Measurements from ENCODE around the gene ZPBP. TPM values are rescaled to one million over a fixed set of nuclear protein-coding genes. Genes with fewer than 3 reads are reported as not detected.
"Not testable (repeated sequence)": the region's sequence is repeated elsewhere in the genome, so short reads cannot be mapped to it uniquely, and the experiment has no call there.

The ZPBP gene
- total RNA-seq, 2 donors from 2014 or later: not detected

DNA sequence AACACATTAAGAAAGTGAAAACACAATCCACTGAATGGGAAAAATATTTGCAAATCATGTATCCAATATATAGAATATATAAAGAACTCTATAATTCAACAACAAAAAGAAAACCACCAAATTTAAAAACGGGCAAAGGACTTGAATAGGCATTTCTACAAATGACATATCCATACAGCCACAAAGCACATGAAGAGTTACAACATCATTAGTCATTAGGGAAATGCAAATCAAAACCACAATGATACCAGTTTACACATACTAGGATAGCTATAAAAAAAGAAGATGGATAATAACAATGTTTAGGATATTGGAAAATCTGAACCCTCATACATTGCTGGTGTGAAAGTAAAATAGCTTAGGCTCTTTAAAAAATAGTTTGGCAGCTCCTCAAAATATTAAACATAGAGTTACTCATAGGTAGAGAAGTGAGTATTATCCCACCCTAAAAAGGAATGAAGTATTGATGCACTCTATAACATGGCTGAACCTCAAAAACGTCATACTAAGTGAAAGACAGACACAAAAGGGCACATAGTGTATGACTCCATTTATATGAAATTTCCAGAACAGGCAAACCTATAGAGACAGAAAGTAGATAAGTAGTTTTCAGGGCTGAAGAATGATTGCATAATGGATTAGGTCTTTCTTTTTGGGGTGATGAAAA, 4.5 kb downstream of the ZPBP start:
- Mint-ChIP-seq H3K4me3 (no peak overlapping the region), H3K4me1 (ENCODE audit: low read depth) (peaks cover 13% of the 10 kb centered on the region), H3K9me3 (peaks cover 2 to 4% of the 10 kb centered on the region in 2 donors), H3K27me3 (ENCODE audit: low read depth) (no peaks in the 10 kb centered on the region), H3K36me3 (ENCODE audit: insufficient read depth in 2 of 2) (peaks cover 2 to 3% of the 10 kb centered on the region in 2 donors), H3K27ac (no peak overlapping the region)
- DNase-seq (no peak), ATAC-seq (replicated peaks in 1 of 2) (peak; percentile 31 to 52)

DNA sequence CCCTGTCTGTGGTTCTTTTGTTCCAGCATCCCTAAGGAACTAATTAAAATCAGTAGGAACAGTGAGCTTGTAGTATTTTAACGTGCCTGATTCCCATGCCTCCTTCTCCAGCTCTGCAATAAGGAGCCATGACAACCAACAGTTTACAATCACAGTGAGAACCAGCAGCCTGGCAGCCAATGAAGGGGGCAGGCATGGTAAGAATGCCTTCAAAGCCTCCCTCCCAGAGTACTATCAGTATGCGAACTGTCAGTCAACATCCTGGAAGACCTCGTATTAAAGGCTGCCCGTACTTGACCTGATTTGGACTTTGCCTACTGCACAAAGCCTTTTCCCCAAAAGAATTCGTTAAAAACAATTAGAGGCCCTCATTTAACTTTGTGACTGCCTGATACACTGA, 7.7 kb downstream of the ZPBP start:
- DNase-seq (no peak), ATAC-seq (replicated peaks in 1 of 2) (no peak)
- H3K27ac Mint-ChIP-seq: no peak overlapping the region
- no peak overlapping the region for H3K4me3 Mint-ChIP-seq
- H3K4me1 Mint-ChIP-seq (ENCODE audit: low read depth): no peaks in the 10 kb centered on the region
- H3K36me3 Mint-ChIP-seq (ENCODE audit: insufficient read depth in 2 of 2): peaks cover 0 to 2% of the 10 kb centered on the region in 2 donors
- H3K9me3 Mint-ChIP-seq: peaks cover 0 to 2% of the 10 kb centered on the region in 2 donors
- peaks cover 5% of the 10 kb centered on the region for H3K27me3 Mint-ChIP-seq (ENCODE audit: low read depth)

DNA sequence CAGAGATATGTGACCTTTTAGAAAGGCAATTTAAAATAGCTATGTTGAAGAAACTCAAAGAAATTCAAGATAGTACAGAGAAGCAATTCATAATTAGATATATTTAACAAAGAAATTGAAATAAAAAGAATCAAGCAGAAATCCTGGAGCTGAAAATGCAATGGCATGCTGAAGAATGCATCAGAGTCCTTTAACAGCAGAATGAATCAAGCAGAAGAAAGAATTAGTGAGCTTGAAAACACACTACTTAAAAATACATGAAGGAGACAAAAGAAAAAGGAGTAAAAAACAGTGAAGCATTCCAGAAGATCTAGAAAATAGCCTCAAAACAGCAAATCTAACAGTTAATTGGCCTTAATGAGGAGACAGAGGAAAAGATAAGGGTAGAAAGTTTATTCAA, 20.0 kb downstream of the ZPBP start:
- Mint-ChIP-seq H3K36me3 (ENCODE audit: insufficient read depth in 2 of 2) (peaks cover 12 to 16% of the 10 kb centered on the region in 2 donors), H3K4me3 (no peak overlapping the region), H3K4me1 (ENCODE audit: low read depth) (peaks cover 19% of the 10 kb centered on the region), H3K9me3 (peaks cover 7 to 9% of the 10 kb centered on the region in 2 donors), H3K27ac (no peak overlapping the region), H3K27me3 (ENCODE audit: low read depth) (peaks cover 12% of the 10 kb centered on the region)
- DNase-seq: no peak
- no peak for ATAC-seq (replicated peaks in 1 of 2)

DNA sequence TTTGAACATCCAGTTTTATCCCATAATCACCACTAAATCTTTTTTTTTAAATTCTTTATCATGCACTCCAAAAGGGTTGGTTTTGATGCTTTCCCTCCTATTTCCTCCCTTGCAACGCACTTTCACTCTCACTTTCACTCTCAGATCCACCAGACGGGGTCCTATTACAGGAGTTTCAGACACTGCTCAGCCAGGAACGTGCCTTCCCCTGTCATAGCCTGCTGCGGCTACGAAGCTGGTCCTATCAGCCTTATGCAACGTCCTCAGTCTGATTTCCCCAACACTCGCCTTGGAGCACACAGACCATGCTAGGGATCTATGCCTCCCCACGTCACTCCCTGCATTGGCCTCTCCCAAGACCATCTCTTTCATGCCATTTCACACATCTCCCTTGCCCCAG, 23.4 kb downstream of the ZPBP start:
- peak overlapping the region; percentile 93 to 99 for H3K4me3 Mint-ChIP-seq
- peaks cover 19% of the 10 kb centered on the region for H3K4me1 Mint-ChIP-seq (ENCODE audit: low read depth)
- peak; percentile 22 to 29 for DNase-seq
- H3K27ac Mint-ChIP-seq: peak overlapping the region; percentile 63
- peak; percentile 66 to 85 for ATAC-seq (replicated peaks in 1 of 2)
- H3K27me3 Mint-ChIP-seq (ENCODE audit: low read depth): no peaks in the 10 kb centered on the region
- H3K36me3 Mint-ChIP-seq (ENCODE audit: insufficient read depth in 2 of 2): peaks cover 12 to 19% of the 10 kb centered on the region in 2 donors
- H3K9me3 Mint-ChIP-seq: peaks cover 7 to 9% of the 10 kb centered on the region in 2 donors

DNA sequence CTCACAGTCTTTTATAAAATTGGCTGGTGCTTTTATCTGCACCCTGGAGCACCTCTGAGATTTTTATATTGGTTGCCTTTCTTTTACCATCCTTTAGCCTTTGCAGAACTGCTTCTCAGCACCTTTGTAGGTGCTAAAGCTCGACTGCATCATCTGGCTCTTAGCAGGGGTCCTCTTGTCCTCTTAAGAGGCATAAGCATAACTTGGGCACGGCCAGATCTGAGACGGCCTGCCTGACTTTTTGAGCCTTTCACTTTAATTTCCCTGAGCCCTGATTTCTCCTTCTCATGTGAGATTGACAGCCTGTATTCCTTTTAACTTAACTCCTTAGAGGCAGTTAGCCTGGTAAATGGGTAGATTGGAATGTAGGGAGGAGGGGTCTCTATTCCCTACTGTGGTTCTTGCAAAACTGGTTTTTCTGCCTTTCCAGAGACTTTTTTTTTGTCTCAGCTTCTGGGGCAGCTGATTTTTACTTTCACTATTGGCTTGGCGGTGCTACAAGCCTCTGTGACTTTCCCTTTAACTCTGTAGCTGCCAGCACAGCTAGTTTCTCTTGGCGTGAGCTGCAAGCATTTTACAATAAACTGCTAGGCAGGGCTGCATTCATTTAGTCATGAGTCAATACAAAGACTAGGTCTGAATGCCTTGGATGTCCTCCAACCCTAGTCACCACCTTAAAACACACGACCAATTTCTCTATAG, 24.0 kb downstream of the ZPBP start:
- Mint-ChIP-seq H3K4me1 (ENCODE audit: low read depth) (peaks cover 19% of the 10 kb centered on the region), H3K9me3 (peaks cover 7 to 9% of the 10 kb centered on the region in 2 donors), H3K4me3 (peak overlapping the region; percentile 93 to 99), H3K36me3 (ENCODE audit: insufficient read depth in 2 of 2) (peaks cover 13 to 20% of the 10 kb centered on the region in 2 donors), H3K27me3 (ENCODE audit: low read depth) (no peaks in the 10 kb centered on the region), H3K27ac (peak overlapping the region; percentile 63)
- peak; percentile 26 to 29 for DNase-seq
- peak; percentile 74 to 77 for ATAC-seq (replicated peaks in 1 of 2)

DNA sequence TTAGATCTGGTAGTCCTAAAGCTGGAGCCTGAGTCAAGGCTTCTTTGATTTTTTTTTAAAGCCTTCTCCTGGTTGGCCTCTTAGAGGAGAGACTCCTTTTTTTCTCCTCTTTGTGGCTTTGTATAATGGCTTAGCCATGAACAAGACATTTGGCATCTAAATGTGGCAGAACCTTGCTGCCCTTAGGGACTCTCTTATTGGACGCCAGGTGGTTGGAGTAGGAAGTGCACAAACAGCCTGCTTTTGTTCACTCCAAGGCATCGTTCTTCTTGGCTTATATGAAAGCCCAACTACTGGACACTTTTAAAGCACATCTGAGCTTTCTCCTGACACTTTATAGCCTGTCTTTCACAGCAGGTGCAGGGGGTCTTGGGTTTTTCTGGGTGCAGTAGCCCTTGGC, 25.0 kb downstream of the ZPBP start:
- Mint-ChIP-seq H3K4me3 (peak overlapping the region; percentile 93 to 99), H3K27ac (no peak overlapping the region), H3K4me1 (ENCODE audit: low read depth) (peaks cover 19% of the 10 kb centered on the region), H3K27me3 (ENCODE audit: low read depth) (no peaks in the 10 kb centered on the region), H3K9me3 (peaks cover 2 to 6% of the 10 kb centered on the region in 2 donors), H3K36me3 (ENCODE audit: insufficient read depth in 2 of 2) (peaks cover 10 to 19% of the 10 kb centered on the region in 2 donors)
- ATAC-seq (replicated peaks in 1 of 2): peak in 1 of 2 donors; percentile 58
- peak; percentile 17 to 30 for DNase-seq

DNA sequence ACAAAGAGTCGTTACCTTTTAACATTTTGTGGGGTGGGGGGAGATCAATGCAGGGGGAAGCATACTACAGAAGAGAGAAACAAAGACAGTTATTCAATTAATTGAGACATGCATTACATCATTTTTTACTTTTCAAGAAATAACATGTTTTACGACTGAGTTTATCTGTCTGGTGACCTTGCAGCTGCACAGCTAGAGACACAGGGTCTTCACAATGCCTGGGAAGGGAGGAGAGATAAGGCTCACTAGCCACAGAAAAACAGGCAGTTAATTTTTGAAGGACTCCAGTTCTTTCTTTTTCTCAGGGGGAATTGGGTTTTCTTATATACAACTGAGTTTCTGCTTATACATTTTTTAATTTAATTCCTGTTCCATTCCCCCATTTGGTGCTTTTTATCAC, 30.1 kb downstream of the ZPBP start:
- peaks cover 3 to 9% of the 10 kb centered on the region in 2 donors for H3K36me3 Mint-ChIP-seq (ENCODE audit: insufficient read depth in 2 of 2)
- H3K4me3 Mint-ChIP-seq: no peak overlapping the region
- no peaks in the 10 kb centered on the region for H3K4me1 Mint-ChIP-seq (ENCODE audit: low read depth)
- ATAC-seq (replicated peaks in 1 of 2): no peak
- H3K9me3 Mint-ChIP-seq: peaks cover 0 to 3% of the 10 kb centered on the region in 2 donors
- H3K27ac Mint-ChIP-seq: no peak overlapping the region
- H3K27me3 Mint-ChIP-seq (ENCODE audit: low read depth): no peaks in the 10 kb centered on the region
- no peak for DNase-seq

DNA sequence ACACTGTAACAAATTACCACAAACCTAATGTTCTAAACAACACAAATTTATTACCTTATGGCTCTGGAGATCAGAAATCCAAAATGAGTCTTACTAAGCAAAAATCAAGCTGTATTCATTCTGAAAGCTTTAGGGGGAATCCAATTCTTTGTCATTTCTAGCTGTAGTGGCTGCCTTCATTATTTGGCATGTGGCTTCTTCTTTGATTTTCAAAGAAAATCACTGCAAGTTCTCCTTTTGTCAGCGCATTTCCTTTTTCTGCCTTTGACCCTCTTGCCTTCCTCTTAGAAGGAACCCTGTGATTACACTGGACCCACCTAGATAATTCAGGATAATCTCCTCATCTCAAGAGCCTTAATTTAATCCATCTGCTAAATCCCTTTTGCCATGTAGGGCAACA, 36.9 kb downstream of the ZPBP start:
- Mint-ChIP-seq H3K27me3 (ENCODE audit: low read depth) (peaks cover 8% of the 10 kb centered on the region), H3K9me3 (no peaks in the 10 kb centered on the region), H3K4me1 (ENCODE audit: low read depth) (peaks cover 8% of the 10 kb centered on the region), H3K27ac (no peak overlapping the region), H3K36me3 (ENCODE audit: insufficient read depth in 2 of 2) (no peaks in the 10 kb centered on the region), H3K4me3 (no peak overlapping the region)
- DNase-seq: no peak
- peak in 1 of 2 donors; percentile 32 for ATAC-seq (replicated peaks in 1 of 2)

DNA sequence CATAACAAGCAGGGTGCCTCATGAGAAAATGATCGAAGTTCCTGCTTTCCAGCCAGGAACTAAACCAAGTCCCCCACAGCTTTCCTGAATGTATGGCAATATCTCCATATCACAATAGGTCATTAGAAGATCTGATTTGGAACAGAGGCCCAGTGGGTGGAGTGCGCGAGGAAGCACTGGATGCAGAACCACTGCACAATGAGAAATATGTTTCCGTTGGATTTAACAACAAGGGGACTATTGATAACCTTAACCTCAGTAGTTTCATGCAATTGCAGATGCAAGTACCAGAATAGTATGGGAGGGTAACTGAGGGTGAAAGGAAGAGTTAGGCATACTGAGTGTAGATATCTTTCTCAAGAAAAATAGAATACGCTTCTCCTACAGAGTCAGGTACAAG, 45.3 kb downstream of the ZPBP start:
- H3K36me3 Mint-ChIP-seq (ENCODE audit: insufficient read depth in 2 of 2): peaks cover 4 to 6% of the 10 kb centered on the region in 2 donors
- no peak for DNase-seq
- no peak overlapping the region for H3K27ac Mint-ChIP-seq
- H3K9me3 Mint-ChIP-seq: peaks cover 7 to 10% of the 10 kb centered on the region in 2 donors
- no peaks in the 10 kb centered on the region for H3K4me1 Mint-ChIP-seq (ENCODE audit: low read depth)
- H3K27me3 Mint-ChIP-seq (ENCODE audit: low read depth): peaks cover 10% of the 10 kb centered on the region
- no peak for ATAC-seq (replicated peaks in 1 of 2)
- no peak overlapping the region for H3K4me3 Mint-ChIP-seq

DNA sequence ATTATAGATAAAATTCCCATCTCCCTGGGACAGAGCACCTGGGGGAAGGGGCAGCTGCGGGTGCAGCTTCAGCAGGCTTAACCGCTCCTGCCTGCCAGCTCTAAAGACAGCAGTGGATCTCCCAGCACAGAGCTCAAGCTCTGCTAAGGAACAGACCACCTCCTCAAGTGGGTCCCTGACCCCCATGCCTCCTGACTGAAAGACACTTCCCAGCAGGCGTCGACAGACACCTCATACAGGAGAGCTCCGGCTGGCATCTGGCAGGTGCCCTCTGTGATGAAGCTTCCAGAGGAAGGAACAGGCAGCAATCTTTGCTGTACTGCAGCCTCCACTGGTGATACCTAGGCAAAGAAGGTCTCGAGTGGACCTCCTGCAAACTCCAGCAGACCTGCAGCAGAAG, 51.9 kb downstream of the ZPBP start:
- H3K4me1 Mint-ChIP-seq (ENCODE audit: low read depth); ATAC-seq (replicated peaks in 1 of 2); H3K27ac Mint-ChIP-seq; H3K4me3 Mint-ChIP-seq; H3K9me3 Mint-ChIP-seq; DNase-seq; H3K36me3 Mint-ChIP-seq (ENCODE audit: insufficient read depth in 2 of 2); H3K27me3 Mint-ChIP-seq (ENCODE audit: low read depth): not testable (repeated sequence)

DNA sequence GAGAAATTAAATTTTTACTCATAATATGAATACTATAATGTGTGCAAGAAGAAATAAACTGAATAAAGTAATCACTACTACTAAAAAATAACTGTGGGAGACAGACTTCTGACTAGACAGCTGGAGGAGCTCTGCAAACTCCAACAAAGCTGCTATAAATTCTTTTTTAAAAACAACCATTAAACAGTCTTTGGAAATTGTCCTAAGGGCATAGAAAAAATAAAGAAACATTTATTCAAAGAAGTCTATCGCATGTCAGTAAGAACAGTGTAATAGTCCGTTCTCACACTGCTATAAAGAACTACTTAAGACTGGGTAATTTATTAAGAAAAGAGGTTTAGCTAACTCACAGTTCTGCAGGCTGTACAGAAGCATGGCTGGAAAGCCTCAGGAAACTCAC, 56.0 kb downstream of the ZPBP start:
- no peak for DNase-seq
- H3K27ac Mint-ChIP-seq: no peak overlapping the region
- H3K4me3 Mint-ChIP-seq: no peak overlapping the region
- no peaks in the 10 kb centered on the region for H3K9me3 Mint-ChIP-seq
- H3K4me1 Mint-ChIP-seq (ENCODE audit: low read depth): no peaks in the 10 kb centered on the region
- no peaks in the 10 kb centered on the region for H3K36me3 Mint-ChIP-seq (ENCODE audit: insufficient read depth in 2 of 2)
- H3K27me3 Mint-ChIP-seq (ENCODE audit: low read depth): peaks cover 5% of the 10 kb centered on the region
- ATAC-seq (replicated peaks in 1 of 2): no peak

DNA sequence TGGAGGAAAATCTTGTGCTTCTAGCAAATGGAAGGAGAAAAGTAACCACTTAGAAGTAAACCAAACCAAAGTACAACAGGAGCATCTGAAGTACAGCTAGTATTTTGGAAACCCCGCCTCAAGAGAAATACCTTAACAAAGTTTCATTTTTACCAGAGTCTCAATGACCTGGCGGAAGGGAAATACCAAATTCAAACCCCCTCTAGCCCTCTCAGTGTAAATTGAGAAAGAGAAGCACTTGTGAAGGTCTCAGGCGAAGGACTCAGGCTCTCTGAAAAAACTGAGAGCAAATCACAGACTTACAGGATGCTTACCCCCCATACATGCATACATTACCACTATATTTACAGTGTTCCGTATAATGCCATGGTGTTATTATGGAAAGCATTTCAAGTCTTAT, 70.1 kb downstream of the ZPBP start:
- Mint-ChIP-seq H3K4me3 (no peak overlapping the region), H3K9me3 (peaks cover 0 to 3% of the 10 kb centered on the region in 2 donors), H3K4me1 (ENCODE audit: low read depth) (no peaks in the 10 kb centered on the region), H3K27me3 (ENCODE audit: low read depth) (peaks cover 5% of the 10 kb centered on the region), H3K36me3 (ENCODE audit: insufficient read depth in 2 of 2) (no peaks in the 10 kb centered on the region), H3K27ac (no peak overlapping the region)
- no peak for DNase-seq
- no peak for ATAC-seq (replicated peaks in 1 of 2)

DNA sequence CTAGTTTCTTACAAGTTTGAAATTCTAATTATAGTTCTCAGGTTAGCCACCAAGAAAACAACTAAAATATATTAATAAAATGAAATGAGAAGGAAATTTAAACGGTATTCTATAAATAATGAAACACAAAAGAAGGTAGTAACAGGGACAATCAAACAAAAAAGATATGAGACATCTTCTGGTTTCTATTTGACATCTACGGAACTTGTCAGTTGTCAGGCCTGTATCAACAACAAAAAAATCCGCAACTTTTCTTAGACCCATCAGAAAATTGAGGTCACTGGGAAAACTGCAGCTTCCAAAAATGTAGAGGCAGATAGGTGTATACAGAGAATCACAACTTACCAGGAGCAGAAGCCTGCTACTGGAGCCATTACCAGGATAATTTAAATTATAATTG, 70.6 kb downstream of the ZPBP start:
- Mint-ChIP-seq H3K4me1 (ENCODE audit: low read depth) (no peaks in the 10 kb centered on the region), H3K36me3 (ENCODE audit: insufficient read depth in 2 of 2) (no peaks in the 10 kb centered on the region), H3K4me3 (no peak overlapping the region), H3K9me3 (peaks cover 0 to 3% of the 10 kb centered on the region in 2 donors), H3K27me3 (ENCODE audit: low read depth) (peaks cover 5% of the 10 kb centered on the region), H3K27ac (no peak overlapping the region)
- no peak for ATAC-seq (replicated peaks in 1 of 2)
- DNase-seq: no peak
